Fibroblast of skin of right biceps (primary cell): ENCODE measurements around the gene LTBP3.
"Not testable (repeated sequence)": the region's sequence is repeated elsewhere in the genome, so short reads cannot be mapped to it uniquely, and the experiment has no call there.

Experiments used
- DNase-seq: peaks from one replicate; pipeline ENCODE4 v3.0.0-alpha.2; 2013

Gene LTBP3

GRCh38 chr11:65535102-65535501, 23.1 kb downstream of the LTBP3 start:
- DNase-seq: no peak

GRCh38 chr11:65532388-65533064, 25.6 kb downstream of the LTBP3 start:
- DNase-seq: no peak

DNA sequence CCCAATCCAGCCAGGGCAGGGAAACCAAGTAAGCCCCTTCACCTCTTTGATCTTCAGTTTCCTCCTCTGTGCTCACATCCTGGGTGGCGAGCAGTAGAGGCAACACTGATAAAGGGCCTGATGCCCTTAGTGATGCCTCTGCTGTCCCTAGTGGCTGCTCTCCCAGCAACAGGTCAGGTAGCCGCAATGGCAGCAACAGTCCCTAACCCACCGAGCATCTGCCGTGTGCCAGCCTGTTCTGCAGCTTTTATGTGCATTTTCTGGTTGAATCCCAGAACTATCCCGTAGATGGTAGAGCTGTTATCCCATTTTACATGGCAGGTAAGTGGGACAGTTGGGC, 28.0 kb downstream of the LTBP3 start:
- DNase-seq: no peak

GRCh38 chr11:65529475-65530156, 28.5 kb downstream of the LTBP3 start:
- no peak for DNase-seq

- DNase-seq: no peak
Measured at GRCh38 chr11:65528819-65529350, 29.3 kb downstream of the LTBP3 start.

- no peak for DNase-seq
Measured at GRCh38 chr11:65526744-65527143, 31.4 kb downstream of the LTBP3 start.

GRCh38 chr11:65525546-65526480, 32.3 kb downstream of the LTBP3 start:
- no peak for DNase-seq

- peak; percentile 84 for DNase-seq
Measured at GRCh38 chr11:65524741-65525545, 33.2 kb downstream of the LTBP3 start, which contains the start of gene SCYL1. SCYL1 (plus strand) TSS chr11:65525083; CDS start chr11:65525154, 71 bp downstream.

DNA sequence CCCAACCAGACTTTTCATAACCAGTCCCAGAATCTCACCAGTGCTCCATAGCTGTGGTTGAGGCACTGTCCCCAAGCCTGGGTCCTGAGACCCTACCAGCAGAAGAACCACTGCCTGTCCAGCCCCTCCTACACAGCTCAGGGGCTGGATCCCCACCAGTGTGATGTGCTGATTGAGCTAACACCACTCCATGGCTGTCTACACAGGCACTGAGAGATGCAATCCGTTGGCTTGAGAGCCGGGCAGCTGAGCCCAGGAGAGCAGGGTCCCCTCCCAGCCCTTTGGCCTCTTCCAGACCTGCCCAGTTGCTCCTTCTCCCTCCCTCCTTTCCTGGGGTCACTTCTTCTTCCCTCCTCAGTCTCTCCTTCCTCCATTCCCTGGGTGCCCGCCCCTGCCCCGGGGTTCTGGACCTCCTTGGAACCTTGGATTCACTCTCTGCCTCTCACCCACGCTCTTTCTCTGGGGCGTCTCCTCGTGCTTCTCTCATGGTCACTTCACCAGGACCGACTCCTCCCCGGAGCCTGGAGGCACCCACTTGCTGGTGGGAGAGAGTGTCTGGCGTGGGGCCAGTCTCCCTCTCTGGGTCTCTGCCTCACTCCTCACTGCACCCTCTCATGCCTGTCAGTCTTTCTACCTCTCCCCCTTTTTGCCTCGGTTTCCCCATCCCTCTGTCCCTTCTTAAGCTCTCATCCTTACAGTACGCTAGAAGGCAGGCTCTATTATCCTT, 34.0 kb downstream of the LTBP3 start:
- no peak for DNase-seq

DNA sequence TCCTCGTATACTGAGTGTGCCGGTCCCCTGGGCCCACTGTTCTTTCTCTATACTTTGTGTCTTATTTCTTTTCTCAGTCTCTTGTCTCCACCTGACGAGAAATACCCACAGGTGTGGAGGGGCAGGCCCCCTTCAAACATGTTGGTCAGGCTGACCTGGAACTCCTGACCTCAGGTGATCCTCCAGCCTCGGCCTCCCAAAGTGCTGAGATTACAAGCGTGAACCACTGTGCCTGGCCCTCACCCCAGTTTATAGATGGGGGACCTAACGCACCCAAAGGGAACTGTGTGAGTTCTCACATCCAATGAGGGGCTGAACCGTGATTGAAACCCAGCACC, 34.6 kb downstream of the LTBP3 start:
- DNase-seq: not testable (repeated sequence)

GRCh38 chr11:65522718-65523630, 35.2 kb downstream of the LTBP3 start:
- DNase-seq: not testable (repeated sequence)

DNA sequence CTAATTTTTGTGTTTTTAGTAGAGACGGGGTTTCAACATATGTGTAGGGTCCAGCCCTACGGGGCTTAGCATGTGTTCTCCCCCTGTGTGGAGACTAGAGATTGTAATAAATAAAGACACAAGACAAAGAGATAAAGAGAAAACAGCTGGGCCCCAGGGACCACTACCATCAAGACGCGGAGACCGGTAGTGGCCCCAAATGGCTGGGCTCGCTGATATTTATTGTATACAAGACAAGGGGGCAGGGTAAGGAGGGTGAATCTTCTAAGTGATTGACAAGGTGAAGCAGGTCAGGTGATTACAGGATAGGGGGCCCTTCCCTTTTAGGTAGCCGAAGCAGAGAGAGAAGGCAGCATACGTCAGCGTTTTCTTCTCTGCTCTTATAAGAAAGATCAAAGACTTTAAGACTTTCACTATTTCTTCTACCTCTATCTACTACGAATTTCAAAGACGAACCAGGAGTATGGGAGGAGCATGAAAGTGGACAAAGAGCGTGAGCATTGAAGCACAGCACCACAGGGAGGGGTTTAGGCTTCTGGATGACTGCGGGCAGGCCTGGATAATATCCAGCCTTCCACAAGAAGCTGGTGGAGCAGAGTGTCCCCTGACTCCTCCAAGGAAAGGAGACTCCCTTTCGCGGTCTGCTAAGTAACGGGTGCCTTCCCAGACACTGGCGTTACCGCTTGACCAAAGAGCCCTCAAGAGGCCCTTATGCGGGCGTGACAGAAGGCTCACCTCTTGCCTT, 36.2 kb downstream of the LTBP3 start:
- not testable (repeated sequence) for DNase-seq

GRCh38 chr11:65518941-65519549, 39.1 kb downstream of the LTBP3 start:
- DNase-seq: not testable (repeated sequence)

DNA sequence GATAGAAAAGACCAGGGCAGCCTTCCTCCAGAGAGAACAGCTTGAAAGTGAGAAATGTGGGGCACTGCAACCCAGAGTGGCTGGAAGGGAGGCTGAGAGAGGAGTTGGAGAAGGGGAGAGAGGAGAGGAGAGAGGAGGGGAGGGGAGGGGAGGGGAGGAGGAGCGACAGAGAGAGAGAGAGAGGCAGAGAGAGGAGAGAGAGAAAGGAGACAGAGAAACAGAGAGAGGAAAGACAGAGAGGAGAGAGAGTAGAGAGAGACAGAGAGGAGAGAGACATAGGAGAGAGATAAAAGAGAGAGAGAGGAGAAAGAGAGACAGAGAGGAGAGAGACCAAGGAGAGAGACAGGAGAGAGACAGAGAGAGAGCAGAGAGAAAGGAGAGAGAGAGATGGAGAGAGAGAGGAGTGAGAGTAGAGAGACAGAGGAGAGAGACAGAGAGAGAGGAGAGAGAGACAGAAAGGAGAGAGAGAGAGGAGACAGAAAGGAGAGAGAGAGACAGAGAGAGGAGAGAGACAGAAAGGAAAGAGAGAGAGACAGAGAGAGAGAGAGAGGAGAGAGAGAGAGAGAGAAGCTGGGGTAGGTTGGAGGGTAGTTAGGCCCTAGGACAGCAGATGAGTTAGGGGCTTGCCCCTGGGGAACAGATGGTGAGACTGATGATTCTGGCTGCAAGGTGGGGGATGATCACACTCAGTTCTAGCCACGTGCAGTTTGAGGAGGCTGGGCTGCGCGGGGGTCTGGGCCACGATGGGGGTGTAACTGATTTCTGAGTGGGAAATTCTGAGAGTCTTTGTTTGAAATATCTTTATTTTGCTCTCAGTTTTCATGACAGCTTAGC, 41.8 kb downstream of the LTBP3 start:
- DNase-seq: no peak

GRCh38 chr11:65512311-65512710, 45.8 kb downstream of the LTBP3 start:
- DNase-seq: not testable (repeated sequence)

- no peak for DNase-seq
Measured at GRCh38 chr11:65506772-65507505, 51.2 kb downstream of the LTBP3 start.

DNA sequence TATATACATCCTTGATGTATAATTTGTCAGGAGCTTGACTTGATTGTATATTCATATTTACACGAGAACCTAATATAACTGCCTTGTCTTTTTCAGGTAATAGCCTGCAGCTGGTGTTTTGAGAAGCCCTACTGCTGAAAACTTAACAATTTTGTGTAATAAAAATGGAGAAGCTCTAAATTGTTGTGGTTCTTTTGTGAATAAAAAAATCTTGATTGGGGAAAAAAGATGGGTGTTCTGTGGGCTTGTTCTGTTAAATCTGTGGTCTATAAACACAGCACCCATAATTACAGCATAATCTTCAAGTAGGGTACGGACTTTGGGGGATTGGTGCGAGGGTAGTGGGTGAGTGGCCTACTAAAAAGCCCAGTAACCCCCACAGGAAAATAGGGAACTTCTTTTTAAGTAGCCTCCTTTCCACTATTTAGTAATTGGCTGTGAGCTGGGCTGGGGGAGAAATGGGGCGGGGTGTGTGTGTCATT, 51.8 kb downstream of the LTBP3 start:
- no peak for DNase-seq
